ENCODE data around the gene DNAJB14. TPM values are rescaled to one million over a fixed set of nuclear protein-coding genes. Genes with fewer than 3 reads are reported as not detected.

The DNAJB14 gene
- total RNA-seq, 1 experiment from 2014 or later: 39.9 TPM

- TF ChIP-seq ZNF317 (CRISPR knock-in tag; IDR thresholded peaks at IDR 0.05; ENCODE audit: borderline replicate concordance, low read depth): no peak
- TF ChIP-seq, protein P1, sequence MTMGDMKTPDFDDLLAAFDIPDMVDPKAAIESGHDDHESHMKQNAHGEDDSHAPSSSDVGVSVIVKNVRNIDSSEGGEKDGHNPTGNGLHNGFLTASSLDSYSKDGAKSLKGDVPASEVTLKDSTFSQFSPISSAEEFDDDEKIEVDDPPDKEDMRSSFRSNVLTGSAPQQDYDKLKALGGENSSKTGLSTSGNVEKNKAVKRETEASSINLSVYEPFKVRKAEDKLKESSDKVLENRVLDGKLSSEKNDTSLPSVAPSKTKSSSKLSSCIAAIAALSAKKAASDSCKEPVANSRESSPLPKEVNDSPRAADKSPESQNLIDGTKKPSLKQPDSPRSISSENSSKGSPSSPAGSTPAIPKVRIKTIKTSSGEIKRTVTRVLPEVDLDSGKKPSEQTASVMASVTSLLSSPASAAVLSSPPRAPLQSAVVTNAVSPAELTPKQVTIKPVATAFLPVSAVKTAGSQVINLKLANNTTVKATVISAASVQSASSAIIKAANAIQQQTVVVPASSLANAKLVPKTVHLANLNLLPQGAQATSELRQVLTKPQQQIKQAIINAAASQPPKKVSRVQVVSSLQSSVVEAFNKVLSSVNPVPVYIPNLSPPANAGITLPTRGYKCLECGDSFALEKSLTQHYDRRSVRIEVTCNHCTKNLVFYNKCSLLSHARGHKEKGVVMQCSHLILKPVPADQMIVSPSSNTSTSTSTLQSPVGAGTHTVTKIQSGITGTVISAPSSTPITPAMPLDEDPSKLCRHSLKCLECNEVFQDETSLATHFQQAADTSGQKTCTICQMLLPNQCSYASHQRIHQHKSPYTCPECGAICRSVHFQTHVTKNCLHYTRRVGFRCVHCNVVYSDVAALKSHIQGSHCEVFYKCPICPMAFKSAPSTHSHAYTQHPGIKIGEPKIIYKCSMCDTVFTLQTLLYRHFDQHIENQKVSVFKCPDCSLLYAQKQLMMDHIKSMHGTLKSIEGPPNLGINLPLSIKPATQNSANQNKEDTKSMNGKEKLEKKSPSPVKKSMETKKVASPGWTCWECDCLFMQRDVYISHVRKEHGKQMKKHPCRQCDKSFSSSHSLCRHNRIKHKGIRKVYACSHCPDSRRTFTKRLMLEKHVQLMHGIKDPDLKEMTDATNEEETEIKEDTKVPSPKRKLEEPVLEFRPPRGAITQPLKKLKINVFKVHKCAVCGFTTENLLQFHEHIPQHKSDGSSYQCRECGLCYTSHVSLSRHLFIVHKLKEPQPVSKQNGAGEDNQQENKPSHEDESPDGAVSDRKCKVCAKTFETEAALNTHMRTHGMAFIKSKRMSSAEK (CRISPR knock-in tag; IDR thresholded peaks at IDR 0.05; ENCODE audit: borderline replicate concordance): no peak
- TF ChIP-seq ZNF219 (CRISPR knock-in tag; IDR thresholded peaks at IDR 0.05; ENCODE audit: borderline replicate concordance): no peak
- TF ChIP-seq, protein P2, sequence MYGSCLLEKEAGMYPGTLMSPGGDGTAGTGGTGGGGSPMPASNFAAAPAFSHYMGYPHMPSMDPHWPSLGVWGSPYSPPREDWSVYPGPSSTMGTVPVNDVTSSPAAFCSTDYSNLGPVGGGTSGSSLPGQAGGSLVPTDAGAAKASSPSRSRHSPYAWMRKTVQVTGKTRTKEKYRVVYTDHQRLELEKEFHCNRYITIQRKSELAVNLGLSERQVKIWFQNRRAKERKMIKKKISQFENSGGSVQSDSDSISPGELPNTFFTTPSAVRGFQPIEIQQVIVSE (CRISPR knock-in tag; IDR thresholded peaks at IDR 0.05; ENCODE audit: borderline replicate concordance): no peak
- no peak for TF ChIP-seq KAT7 (CRISPR knock-in tag; IDR thresholded peaks at IDR 0.05; ENCODE audit: borderline replicate concordance)
- no peak for TF ChIP-seq FOXJ3 (CRISPR knock-in tag; IDR thresholded peaks at IDR 0.05; ENCODE audit: borderline replicate concordance)
- TF ChIP-seq, protein P3, sequence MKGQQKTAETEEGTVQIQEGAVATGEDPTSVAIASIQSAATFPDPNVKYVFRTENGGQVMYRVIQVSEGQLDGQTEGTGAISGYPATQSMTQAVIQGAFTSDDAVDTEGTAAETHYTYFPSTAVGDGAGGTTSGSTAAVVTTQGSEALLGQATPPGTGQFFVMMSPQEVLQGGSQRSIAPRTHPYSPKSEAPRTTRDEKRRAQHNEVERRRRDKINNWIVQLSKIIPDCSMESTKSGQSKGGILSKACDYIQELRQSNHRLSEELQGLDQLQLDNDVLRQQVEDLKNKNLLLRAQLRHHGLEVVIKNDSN (CRISPR knock-in tag; IDR thresholded peaks at IDR 0.05): peak; percentile 93
- no peak for TF ChIP-seq ZBTB21 (CRISPR knock-in tag; IDR thresholded peaks at IDR 0.05; ENCODE audit: borderline replicate concordance)
Observed at GRCh38 chr4:99894161-99894997, 52.0 kb downstream of the DNAJB14 start, which contains the start of gene LAMTOR3 (continued).

DNA sequence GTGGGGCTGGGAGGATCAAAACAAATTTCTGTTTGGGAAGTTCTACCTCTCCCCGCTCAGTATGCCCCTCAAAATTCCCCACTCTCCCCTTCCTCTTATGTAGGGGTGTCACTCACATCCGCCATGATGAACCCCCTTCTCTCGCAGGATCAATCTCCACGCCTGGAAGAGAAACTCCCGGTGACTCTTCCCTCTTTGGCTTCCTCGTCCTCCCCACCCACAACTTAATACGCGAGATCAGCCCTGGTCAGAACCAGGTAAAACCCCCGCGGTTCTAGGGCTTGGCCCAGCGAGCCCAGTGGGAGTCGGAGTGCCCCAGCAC is 52.6 kb downstream of the DNAJB14 start:
- Mint-ChIP-seq H3K9me3 (no peaks in the 10 kb centered on the region), H3K4me1 (peaks cover 9% of the 10 kb centered on the region), H3K4me3 (peak overlapping the region; percentile 94), H3K27me3 (ENCODE audit: low read depth) (no peaks in the 10 kb centered on the region), H3K27ac (peak overlapping the region; percentile 60; the same call in 1 of the 2 replicates), H3K36me3 (no peaks in the 10 kb centered on the region)
- no peak for DNase-seq (ENCODE audit: low spot score)
- POLR2A ChIA-PET: interaction anchor here (1.1 to 1.4 kb wide), 3 partner anchors 53 to 57 kb away, joined by 8 to 10 read pairs (median 9); partner anchors contain the start of genes DNAJB14 and H2AZ1
- no peak for ATAC-seq
- CTCF ChIA-PET: interaction anchor here (0.7 to 1.3 kb wide), 5 partner anchors 55 to 218 kb away, joined by 3 to 6 read pairs (median 3); no protein-coding TSS in a partner anchor
- TF ChIP-seq SOX15 (CRISPR knock-in tag; IDR thresholded peaks at IDR 0.05) (no peak), PREB (CRISPR knock-in tag; IDR thresholded peaks at IDR 0.05; ENCODE audit: borderline replicate concordance) (no peak), GTF2I (CRISPR knock-in tag; conservative IDR thresholded peaks at IDR 0.05) (no peak), RORB (CRISPR knock-in tag; IDR thresholded peaks at IDR 0.05) (no peak), CREB1 (CRISPR knock-in tag; IDR thresholded peaks at IDR 0.05) (no peak), ZBTB21 (CRISPR knock-in tag; IDR thresholded peaks at IDR 0.05; ENCODE audit: borderline replicate concordance) (no peak), MYBL2 (CRISPR knock-in tag; IDR thresholded peaks at IDR 0.05) (no peak), FOXP1 (CRISPR knock-in tag; IDR thresholded peaks at IDR 0.05; ENCODE audit: borderline replicate concordance) (no peak), GABPB1 (CRISPR knock-in tag; IDR thresholded peaks at IDR 0.05) (no peak), NFE2L1 (CRISPR knock-in tag; IDR thresholded peaks at IDR 0.05) (no peak), TEAD1 (CRISPR knock-in tag; IDR thresholded peaks at IDR 0.05) (no peak), KAT7 (CRISPR knock-in tag; IDR thresholded peaks at IDR 0.05; ENCODE audit: borderline replicate concordance) (no peak), ZNF425 (CRISPR knock-in tag; conservative IDR thresholded peaks at IDR 0.05) (no peak), ATF3 (CRISPR knock-in tag; conservative IDR thresholded peaks at IDR 0.05) (no peak)
- TF ChIP-seq, protein P2 (CRISPR knock-in tag; IDR thresholded peaks at IDR 0.05; ENCODE audit: borderline replicate concordance): no peak
- TF ChIP-seq, protein P4, sequence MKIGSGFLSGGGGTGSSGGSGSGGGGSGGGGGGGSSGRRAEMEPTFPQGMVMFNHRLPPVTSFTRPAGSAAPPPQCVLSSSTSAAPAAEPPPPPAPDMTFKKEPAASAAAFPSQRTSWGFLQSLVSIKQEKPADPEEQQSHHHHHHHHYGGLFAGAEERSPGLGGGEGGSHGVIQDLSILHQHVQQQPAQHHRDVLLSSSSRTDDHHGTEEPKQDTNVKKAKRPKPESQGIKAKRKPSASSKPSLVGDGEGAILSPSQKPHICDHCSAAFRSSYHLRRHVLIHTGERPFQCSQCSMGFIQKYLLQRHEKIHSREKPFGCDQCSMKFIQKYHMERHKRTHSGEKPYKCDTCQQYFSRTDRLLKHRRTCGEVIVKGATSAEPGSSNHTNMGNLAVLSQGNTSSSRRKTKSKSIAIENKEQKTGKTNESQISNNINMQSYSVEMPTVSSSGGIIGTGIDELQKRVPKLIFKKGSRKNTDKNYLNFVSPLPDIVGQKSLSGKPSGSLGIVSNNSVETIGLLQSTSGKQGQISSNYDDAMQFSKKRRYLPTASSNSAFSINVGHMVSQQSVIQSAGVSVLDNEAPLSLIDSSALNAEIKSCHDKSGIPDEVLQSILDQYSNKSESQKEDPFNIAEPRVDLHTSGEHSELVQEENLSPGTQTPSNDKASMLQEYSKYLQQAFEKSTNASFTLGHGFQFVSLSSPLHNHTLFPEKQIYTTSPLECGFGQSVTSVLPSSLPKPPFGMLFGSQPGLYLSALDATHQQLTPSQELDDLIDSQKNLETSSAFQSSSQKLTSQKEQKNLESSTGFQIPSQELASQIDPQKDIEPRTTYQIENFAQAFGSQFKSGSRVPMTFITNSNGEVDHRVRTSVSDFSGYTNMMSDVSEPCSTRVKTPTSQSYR (CRISPR knock-in tag; IDR thresholded peaks at IDR 0.05): no peak

Measured in WTC11 (cell line).